ENCODE results near the gene BMAL1. TPM values are rescaled to one million over a fixed set of nuclear protein-coding genes. Genes with fewer than 3 reads are reported as not detected.

The BMAL1 gene
- total RNA-seq, 1 donor from 2014 or later = 26.5 TPM

- H4K20me1 ChIP-seq (ENCODE audit: low read depth) = no peaks in the 10 kb centered on the region
- H3K4me1 Mint-ChIP-seq = peaks cover 30% of the 10 kb centered on the region
- H2AFZ ChIP-seq (replicated peaks) = no peak overlapping the region
- H3K27me3 Mint-ChIP-seq (ENCODE audit: insufficient read depth, low read depth) = peaks cover 7% of the 10 kb centered on the region
- H3K36me3 ChIP-seq = no peaks in the 10 kb centered on the region
- H3K9ac ChIP-seq = no peak overlapping the region
- H3K9me3 Mint-ChIP-seq = no peaks in the 10 kb centered on the region
- H3K4me3 ChIP-seq = no peak overlapping the region
- TF ChIP-seq EZH2phosphoT487 (IDR thresholded peaks at IDR 0.05) = no peak
- peak overlapping the region; percentile 2 for H3K4me2 ChIP-seq
- no peaks in the 10 kb centered on the region for H3K36me3 Mint-ChIP-seq
- H3K9me3 ChIP-seq (ENCODE audit: low read depth) = no peaks in the 10 kb centered on the region
- H3K27me3 ChIP-seq = no peaks in the 10 kb centered on the region
- no peak overlapping the region for H3K4me3 Mint-ChIP-seq
- no peak for DNase-seq (ENCODE audit: low spot score)
- H3K27ac Mint-ChIP-seq = no peak overlapping the region
- H3F3A ChIP-seq (ENCODE audit: low read depth) = no peaks in the 10 kb centered on the region
- H3K79me2 ChIP-seq (ENCODE audit: low read depth) = no peaks in the 10 kb centered on the region
- H3K4me1 ChIP-seq = peaks cover 8% of the 10 kb centered on the region
- no peak overlapping the region for H3K27ac ChIP-seq
These were observed 47.8 kb upstream of the BMAL1 start for GRCh38 chr11:13229711-13230318.

DNA sequence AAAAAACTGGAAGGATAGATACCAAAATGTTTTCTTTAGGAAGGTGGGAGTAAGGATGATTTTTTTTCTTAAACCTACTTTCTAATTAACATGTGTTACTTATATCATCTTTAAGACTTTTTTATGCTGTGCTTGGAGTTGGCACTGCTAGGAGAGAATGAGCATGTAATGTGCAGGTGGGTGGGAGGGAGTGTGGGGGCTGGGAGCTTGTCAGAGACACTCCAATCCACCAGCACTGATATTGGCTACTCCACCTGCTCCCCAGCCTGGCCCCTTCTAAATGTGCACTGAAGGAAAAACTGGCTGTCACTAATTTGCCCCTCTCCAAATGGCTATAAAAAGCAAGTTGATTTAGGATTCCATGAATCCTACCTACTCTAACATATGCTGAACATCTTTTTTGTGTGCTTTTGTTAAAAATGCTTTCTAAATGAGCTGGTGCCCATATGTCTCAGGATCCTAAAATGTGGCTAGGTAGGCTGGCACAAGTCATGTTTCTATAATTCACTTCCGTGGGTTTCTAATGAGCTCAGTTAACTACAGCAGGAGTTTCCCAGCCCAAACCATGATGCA is 44.3 kb upstream of the BMAL1 start:
- Histone ChIP-seq H3K9me3 (ENCODE audit: low read depth) (no peaks in the 10 kb centered on the region), H3K36me3 (no peaks in the 10 kb centered on the region), H3K4me3 (no peak overlapping the region), H4K20me1 (ENCODE audit: low read depth) (no peaks in the 10 kb centered on the region), H3K79me2 (ENCODE audit: low read depth) (no peaks in the 10 kb centered on the region), H3K4me1 (peaks cover 8% of the 10 kb centered on the region), H2AFZ (replicated peaks) (no peak overlapping the region), H3K9ac (no peak overlapping the region), H3F3A (ENCODE audit: low read depth) (no peaks in the 10 kb centered on the region), H3K4me2 (no peak overlapping the region), H3K27me3 (no peaks in the 10 kb centered on the region), H3K27ac (no peak overlapping the region)
- H3K9me3 Mint-ChIP-seq = no peaks in the 10 kb centered on the region
- no peak for TF ChIP-seq EZH2 (IDR thresholded peaks at IDR 0.05)
- no peak for TF ChIP-seq EZH2phosphoT487 (IDR thresholded peaks at IDR 0.05)
- TF ChIP-seq CTCF (IDR thresholded peaks at IDR 0.05) = no peak
- peaks cover 7% of the 10 kb centered on the region for H3K27me3 Mint-ChIP-seq (ENCODE audit: insufficient read depth, low read depth)
- H3K4me1 Mint-ChIP-seq = peaks cover 30% of the 10 kb centered on the region
- no peaks in the 10 kb centered on the region for H3K36me3 Mint-ChIP-seq
- DNase-seq (ENCODE audit: low spot score) = no peak
- no peak overlapping the region for H3K27ac Mint-ChIP-seq
- no peak overlapping the region for H3K4me3 Mint-ChIP-seq

DNA sequence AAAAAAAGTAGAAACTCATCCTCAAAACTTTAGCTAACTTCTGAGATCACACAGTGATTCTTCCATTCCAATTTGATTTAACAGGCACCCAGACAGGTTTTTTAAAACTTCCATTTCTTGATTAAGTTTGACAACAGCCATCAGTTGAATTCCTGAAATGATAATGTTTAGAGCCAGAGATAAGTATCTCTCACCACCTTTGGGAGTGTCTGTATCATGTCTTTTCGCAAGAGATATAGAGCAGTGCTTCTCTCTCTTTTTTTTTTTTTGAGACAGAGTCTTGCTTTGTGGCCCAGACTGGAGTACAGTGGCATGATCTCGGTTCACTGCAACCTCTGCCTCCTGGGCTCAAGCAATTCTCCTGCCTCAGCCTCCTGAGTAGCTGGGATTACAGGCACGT is 41.7 kb upstream of the BMAL1 start:
- no peaks in the 10 kb centered on the region for H3K27me3 ChIP-seq
- H3K36me3 ChIP-seq = no peaks in the 10 kb centered on the region
- peaks cover 10% of the 10 kb centered on the region for H3K27me3 Mint-ChIP-seq (ENCODE audit: insufficient read depth, low read depth)
- no peak overlapping the region for H3K4me3 ChIP-seq
- H3K4me1 ChIP-seq = no peaks in the 10 kb centered on the region
- no peak for DNase-seq (ENCODE audit: low spot score)
- no peak overlapping the region for H2AFZ ChIP-seq (replicated peaks)
- no peaks in the 10 kb centered on the region for H3F3A ChIP-seq (ENCODE audit: low read depth)
- H3K4me1 Mint-ChIP-seq = peaks cover 8% of the 10 kb centered on the region
- H4K20me1 ChIP-seq (ENCODE audit: low read depth) = no peaks in the 10 kb centered on the region
- H3K9me3 Mint-ChIP-seq = no peaks in the 10 kb centered on the region
- no peak overlapping the region for H3K27ac ChIP-seq
- H3K9ac ChIP-seq = no peak overlapping the region
- no peaks in the 10 kb centered on the region for H3K9me3 ChIP-seq (ENCODE audit: low read depth)
- H3K4me3 Mint-ChIP-seq = no peak overlapping the region
- H3K79me2 ChIP-seq (ENCODE audit: low read depth) = no peaks in the 10 kb centered on the region
- no peaks in the 10 kb centered on the region for H3K36me3 Mint-ChIP-seq
- no peak overlapping the region for H3K4me2 ChIP-seq
- TF ChIP-seq CTCF (IDR thresholded peaks at IDR 0.05) (no peak), EZH2phosphoT487 (IDR thresholded peaks at IDR 0.05) (no peak), EZH2 (IDR thresholded peaks at IDR 0.05) (no peak)
- H3K27ac Mint-ChIP-seq = no peak overlapping the region

- Histone ChIP-seq H3F3A (ENCODE audit: low read depth) (no peaks in the 10 kb centered on the region), H3K36me3 (no peaks in the 10 kb centered on the region), H3K4me3 (no peak overlapping the region), H3K9me3 (ENCODE audit: low read depth) (no peaks in the 10 kb centered on the region), H2AFZ (replicated peaks) (no peak overlapping the region), H4K20me1 (ENCODE audit: low read depth) (no peaks in the 10 kb centered on the region), H3K79me2 (ENCODE audit: low read depth) (no peaks in the 10 kb centered on the region), H3K27ac (no peak overlapping the region), H3K4me1 (no peaks in the 10 kb centered on the region), H3K9ac (no peak overlapping the region), H3K4me2 (no peak overlapping the region), H3K27me3 (no peaks in the 10 kb centered on the region)
- peaks cover 7% of the 10 kb centered on the region for H3K27me3 Mint-ChIP-seq (ENCODE audit: insufficient read depth, low read depth)
- no peak for TF ChIP-seq CTCF (IDR thresholded peaks at IDR 0.05)
- no peak for TF ChIP-seq EZH2 (IDR thresholded peaks at IDR 0.05)
- TF ChIP-seq EZH2phosphoT487 (IDR thresholded peaks at IDR 0.05) = no peak
- no peak overlapping the region for H3K27ac Mint-ChIP-seq
- no peaks in the 10 kb centered on the region for H3K9me3 Mint-ChIP-seq
- no peak for DNase-seq (ENCODE audit: low spot score)
- H3K4me1 Mint-ChIP-seq = peaks cover 8% of the 10 kb centered on the region
- H3K36me3 Mint-ChIP-seq = no peaks in the 10 kb centered on the region
- no peak overlapping the region for H3K4me3 Mint-ChIP-seq
These were observed 41.0 kb upstream of the BMAL1 start for GRCh38 chr11:13236626-13237025.

All from neural progenitor cell (in vitro differentiated cells).